Loucy (cell line): ENCODE data around the gene ZNF296.

Experiments
- H2AFZ ChIP-seq: fragments of 200-600 bp; sonication (generic); 2 replicates; pipeline ENCODE4 v1.6.0; 2016; ENCODE audit warnings: antibody characterized with exemption, mild to moderate bottlenecking, low read length, moderate library complexity
- H3F3A ChIP-seq: fragments of 200-600 bp; 2 replicates; pipeline ENCODE4 v1.6.0; 2016; ENCODE audit warnings: antibody characterized with exemption, low read depth, mild to moderate bottlenecking
- H3K27me3 ChIP-seq: fragments of 200-600 bp; sonication (generic); 2 replicates; pipeline ENCODE4 v1.6.1; 2014; ENCODE audit warnings: low read length, mild to moderate bottlenecking; ENCODE audit not compliant: insufficient read depth, poor library complexity, severe bottlenecking
- H3K36me3 ChIP-seq: fragments of 200-600 bp; sonication (generic); 2 replicates; pipeline ENCODE4 v1.6.1; 2016; ENCODE audit warnings: low read length; ENCODE audit not compliant: insufficient read depth
- H3K4me1 ChIP-seq: fragments of 200-600 bp; sonication (generic); 2 replicates; pipeline ENCODE4 v1.5.1; 2014; ENCODE audit warnings: low read length, mild to moderate bottlenecking; ENCODE audit not compliant: insufficient read depth, poor library complexity, severe bottlenecking
- H3K4me2 ChIP-seq: fragments of 200-600 bp; sonication (generic); 2 replicates; pipeline ENCODE4 v1.6.0; 2014; ENCODE audit warnings: antibody characterized with exemption, low read length, low read depth, mild to moderate bottlenecking; ENCODE audit not compliant: poor library complexity, severe bottlenecking
- H3K4me3 ChIP-seq: fragments of 200-600 bp; sonication (generic); 2 replicates; pipeline ENCODE4 v1.5.1; 2014; ENCODE audit warnings: low read length, mild to moderate bottlenecking, mixed read lengths; ENCODE audit not compliant: poor library complexity, severe bottlenecking
- H3K79me2 ChIP-seq: fragments of 200-600 bp; sonication (generic); 2 replicates; pipeline ENCODE4 v1.6.1; 2014; ENCODE audit warnings: low read length; ENCODE audit not compliant: insufficient read depth
- H3K9ac ChIP-seq: fragments of 200-600 bp; sonication (generic); 2 replicates; pipeline ENCODE4 v1.6.0; 2014; ENCODE audit warnings: mild to moderate bottlenecking, low read depth, low read length, moderate library complexity; ENCODE audit not compliant: poor library complexity, severe bottlenecking
- H3K9me2 ChIP-seq: fragments of 200-600 bp; sonication (generic); replicated peaks from 2 replicates; pipeline ENCODE4 v1.6.1; 2016; ENCODE audit warnings: low read depth, low read length, mixed read lengths
- H3K9me3 ChIP-seq: fragments of 200-600 bp; sonication (generic); 2 replicates; pipeline ENCODE4 v1.6.1; 2014; ENCODE audit warnings: mild to moderate bottlenecking, antibody characterized with exemption, low read length, low read depth; ENCODE audit not compliant: insufficient read depth
- H4K20me1 ChIP-seq: fragments of 200-600 bp; sonication (generic); 2 replicates; pipeline ENCODE4 v1.6.0; 2014; ENCODE audit warnings: antibody characterized with exemption, low read length, mild to moderate bottlenecking; ENCODE audit not compliant: insufficient read depth, poor library complexity, severe bottlenecking
- CTCF ChIP-seq: fragments of 200-600 bp; sonication (generic); conservative IDR thresholded peaks from 2 replicates; pipeline ENCODE4 v1.5.1; 2014; ENCODE audit warnings: mild to moderate bottlenecking, antibody characterized with exemption, low read length
- EZH2phosphoT487 ChIP-seq: fragments of 200-600 bp; IDR thresholded peaks from 2 replicates; pipeline ENCODE4 v1.6.1; 2018; ENCODE audit warnings: antibody characterized with exemption, mild to moderate bottlenecking, moderate library complexity, borderline replicate concordance

ZNF296 gene

GRCh38 chr19:45049073-45049736 is 27.1 kb downstream of the ZNF296 start:
- peaks cover 51% of the 10 kb centered on the region for H4K20me1 ChIP-seq
- H3K4me2 ChIP-seq = no peak overlapping the region
- H3K4me1 ChIP-seq = no peaks in the 10 kb centered on the region
- peaks cover 43% of the 10 kb centered on the region; the same call in 1 of the 2 replicates for H3K36me3 ChIP-seq
- no peak for TF ChIP-seq CTCF
- TF ChIP-seq EZH2phosphoT487 = no peak
- H3K4me3 ChIP-seq = no peak overlapping the region
- no peak overlapping the region for H2AFZ ChIP-seq
- H3K9ac ChIP-seq = no peak overlapping the region
- H3F3A ChIP-seq = no peaks in the 10 kb centered on the region
- H3K9me3 ChIP-seq = no peaks in the 10 kb centered on the region
- no peaks in the 10 kb centered on the region for H3K27me3 ChIP-seq
- H3K79me2 ChIP-seq = peaks cover 74% of the 10 kb centered on the region
- H3K9me2 ChIP-seq = no peaks in the 10 kb centered on the region

GRCh38 chr19:45047188-45047797 is 29.0 kb downstream of the ZNF296 start:
- Histone ChIP-seq H3K4me1 (no peaks in the 10 kb centered on the region), H3K4me2 (no peak overlapping the region), H2AFZ (no peak overlapping the region), H3F3A (no peaks in the 10 kb centered on the region), H3K36me3 (peaks cover 35% of the 10 kb centered on the region; the same call in 1 of the 2 replicates), H3K79me2 (peaks cover 91% of the 10 kb centered on the region), H3K9me3 (no peaks in the 10 kb centered on the region), H3K9ac (no peak overlapping the region), H3K4me3 (no peak overlapping the region), H3K27me3 (no peaks in the 10 kb centered on the region), H3K9me2 (no peaks in the 10 kb centered on the region), H4K20me1 (peaks cover 54% of the 10 kb centered on the region)
- TF ChIP-seq EZH2phosphoT487 (no peak), CTCF (no peak)

GRCh38 chr19:45046355-45046754 is 29.9 kb downstream of the ZNF296 start:
- TF ChIP-seq EZH2phosphoT487 (no peak), CTCF (no peak)
- peaks cover 57% of the 10 kb centered on the region for H4K20me1 ChIP-seq
- peaks cover 94% of the 10 kb centered on the region for H3K79me2 ChIP-seq
- H2AFZ ChIP-seq = no peak overlapping the region
- H3K9me3 ChIP-seq = no peaks in the 10 kb centered on the region
- H3K36me3 ChIP-seq = peaks cover 32% of the 10 kb centered on the region; the same call in 1 of the 2 replicates
- H3K4me1 ChIP-seq = peaks cover 4% of the 10 kb centered on the region
- H3K4me3 ChIP-seq = no peak overlapping the region
- no peaks in the 10 kb centered on the region for H3K9me2 ChIP-seq
- H3F3A ChIP-seq = no peaks in the 10 kb centered on the region
- no peak overlapping the region for H3K4me2 ChIP-seq
- H3K27me3 ChIP-seq = no peaks in the 10 kb centered on the region
- no peak overlapping the region for H3K9ac ChIP-seq
